Activated naive CD4-positive, alpha-beta T cell treated with anti-CD3 and anti-CD28 coated beads for 36 hours (primary cell): ENCODE results near the gene PLEKHH1. TPM values are rescaled to one million over a fixed set of nuclear protein-coding genes. Genes with fewer than 3 reads are reported as not detected.

Experiments
- CTCF ChIA-PET: fragments of 350-600 bp; sonication (Branson Sonifier 250); formaldehyde crosslinking; loops from one replicate; lab custom pipeline; 2021; ENCODE audit warnings: antibody characterized with exemption; lab: Charles Lee
- DNase-seq: peaks from one replicate; pipeline ENCODE4 v3.0.0-alpha.2; 2020
- H3K27ac Mint-ChIP-seq: one replicate; pipeline ENCODE4 v1.8.0; 2021; ENCODE audit warnings: mild to moderate bottlenecking, mixed read lengths
- H3K27me3 Mint-ChIP-seq: one replicate; pipeline ENCODE4 v1.8.0; 2021; ENCODE audit warnings: low read depth, mixed read lengths
- H3K36me3 Mint-ChIP-seq: one replicate; pipeline ENCODE4 v1.8.0; 2021; ENCODE audit warnings: low read depth, mixed read lengths
- H3K4me1 Mint-ChIP-seq: one replicate; pipeline ENCODE4 v1.8.0; 2021; ENCODE audit warnings: low read depth, mixed read lengths
- H3K4me3 Mint-ChIP-seq: one replicate; pipeline ENCODE4 v1.8.0; 2021; ENCODE audit warnings: mild to moderate bottlenecking, moderate library complexity, mixed read lengths
- H3K9me3 Mint-ChIP-seq: one replicate; pipeline ENCODE4 v1.8.0; 2021; ENCODE audit warnings: mixed read lengths
- intact Hi-C: fragments of 100-400 bp; cut with micrococcal nuclease; formaldehyde crosslinking; loops from one replicate; pipeline ENCODE4 v1.15.1; 2023
- total RNA-seq, 2 experiments: library from RNA; stranded (reverse); gene quantifications; one replicate each; pipeline ENCODE4 v1.2.3, GENCODE V29; 2021

The PLEKHH1 gene
- total RNA-seq = 1 to 10 TPM; 2.2 to 2.5 TPM

DNA sequence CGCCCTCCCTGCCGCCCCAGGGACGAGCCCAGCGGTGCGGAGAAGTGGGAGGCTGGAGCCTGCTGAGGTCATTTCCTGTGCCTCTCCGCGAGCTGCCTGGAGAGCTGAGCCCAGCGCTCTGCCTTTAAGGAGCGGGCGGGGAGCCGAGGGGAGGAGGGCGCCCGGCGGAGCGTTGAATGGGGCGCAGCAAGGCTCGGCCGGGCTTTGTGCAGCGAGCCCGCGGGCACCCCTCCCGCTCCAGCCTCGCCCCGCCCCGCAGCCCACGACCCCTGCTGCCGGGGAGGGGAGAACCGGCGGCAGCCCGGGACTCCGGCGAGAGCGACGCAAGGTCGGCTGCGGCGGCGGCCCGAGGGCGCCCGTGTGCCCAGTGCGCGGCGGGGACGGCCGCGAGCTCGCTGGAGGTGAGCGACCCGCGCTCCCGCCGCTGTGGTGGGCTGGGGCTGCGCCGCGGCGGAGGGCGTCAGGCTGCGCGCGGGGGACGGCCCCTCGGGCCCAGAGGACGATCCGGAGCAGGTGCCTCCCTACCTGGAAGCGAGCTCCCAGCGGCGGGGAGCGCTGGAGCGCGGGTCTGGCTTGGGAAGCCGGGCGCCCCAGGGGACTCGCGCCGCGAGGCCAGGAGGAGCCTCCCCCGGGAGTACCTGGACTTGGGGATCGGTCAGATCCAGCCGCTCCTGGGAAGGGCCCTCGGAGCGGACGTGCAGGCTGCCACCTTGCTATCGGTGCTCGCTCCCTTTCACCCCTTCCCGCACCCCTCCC lies at the start of gene PLEKHH1:
Gene PLEKHH1, plus strand, starts transcription at position 293 of the 756 bp plus-strand sequence. CDS start 8,578 bp downstream, outside the sequence.
- no peaks in the 10 kb centered on the region for H3K36me3 Mint-ChIP-seq
- H3K27ac Mint-ChIP-seq = no peak within 1 kb of the TSS
- H3K4me1 Mint-ChIP-seq = peaks cover 3% of the 10 kb centered on the region
- peaks cover 16% of the 10 kb centered on the region for H3K27me3 Mint-ChIP-seq
- H3K4me3 Mint-ChIP-seq = peak within 1 kb of the TSS; percentile 65
- no peaks in the 10 kb centered on the region for H3K9me3 Mint-ChIP-seq
- CTCF ChIA-PET = interaction anchor here (0.8 to 1.6 kb wide), 6 partner anchors 12 to 140 kb away, joined by 3 to 7 read pairs (median 4); no protein-coding TSS in a partner anchor
- DNase-seq = peak; percentile 76
- intact Hi-C loops = loop anchor here (1.0 to 5.0 kb wide), 2 partner anchors 49 to 176 kb away; partner anchors contain the start of gene ATP6V1D

DNA sequence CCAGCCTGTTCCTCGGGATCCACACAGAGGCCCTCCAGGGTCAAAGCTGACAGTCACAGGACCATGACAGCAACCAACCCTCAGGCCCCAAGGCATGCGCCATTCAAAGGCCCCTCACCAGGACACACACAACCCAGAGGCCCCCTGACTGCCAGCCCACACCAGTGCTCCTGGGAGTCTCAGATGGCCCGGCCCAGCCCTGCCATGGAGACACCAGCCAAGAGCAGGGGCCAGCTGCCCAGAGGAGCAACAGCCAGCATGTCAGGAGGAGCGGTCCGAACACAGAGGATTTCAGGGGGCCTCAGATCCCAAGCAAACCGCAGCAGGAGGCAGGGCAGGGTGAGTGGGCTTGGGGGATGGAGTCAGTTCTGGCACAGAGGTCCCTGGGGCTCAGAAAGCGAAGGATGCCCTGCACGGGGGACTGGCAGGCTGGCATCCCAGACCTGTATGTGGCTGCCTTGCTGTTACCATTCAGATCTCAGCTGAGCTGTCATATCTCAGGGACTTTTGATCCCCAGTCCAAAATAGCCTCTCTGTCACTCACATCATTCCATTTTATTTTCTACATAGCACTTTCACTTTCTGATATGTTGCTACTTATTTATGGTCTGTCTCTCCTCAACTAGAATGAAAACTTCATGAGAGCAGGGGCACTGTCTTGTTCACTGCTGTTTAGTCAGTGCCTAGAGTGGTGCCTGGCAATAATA lies 49.4 kb upstream of the PLEKHH1 start:
- intact Hi-C loops = loop anchor here (1.0 kb wide), 1 partner anchor 50 kb away; the partner anchor contains the start of gene PLEKHH1
- H3K27ac Mint-ChIP-seq = no peak overlapping the region
- H3K4me1 Mint-ChIP-seq = peaks cover 50% of the 10 kb centered on the region

DNA sequence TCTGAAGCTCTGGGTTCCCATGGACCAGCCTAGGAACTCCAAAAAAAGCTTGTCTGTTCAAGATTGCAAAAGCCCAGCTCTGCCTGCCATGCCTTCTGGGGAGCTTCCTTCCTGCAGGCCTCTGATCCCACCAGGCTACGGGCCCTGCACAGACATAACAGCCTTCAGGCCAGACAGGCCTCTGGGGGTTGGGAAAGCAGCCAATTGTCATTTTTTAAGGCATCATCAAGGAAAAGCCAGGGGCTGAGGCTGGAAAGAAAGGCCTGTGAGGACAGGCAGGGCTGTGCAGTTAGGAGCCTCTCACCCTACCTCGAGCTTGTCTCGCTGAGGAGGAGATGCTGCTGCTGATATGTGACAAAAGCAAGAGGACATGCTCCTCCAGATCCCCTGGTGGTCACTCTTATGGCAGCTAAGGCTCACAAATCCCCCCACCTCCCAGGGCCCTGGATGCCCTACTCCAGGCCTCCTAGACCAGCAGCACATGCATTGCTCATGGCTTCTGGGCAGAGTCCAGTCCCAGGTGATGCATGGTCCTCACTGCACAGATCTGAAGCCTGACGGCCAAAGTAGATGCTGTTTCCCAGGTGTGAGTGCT lies 47.5 kb upstream of the PLEKHH1 start:
- CTCF ChIA-PET = interaction anchor here (0.5 to 0.9 kb wide), 2 partner anchors 58 to 120 kb away, joined by 3 read pairs; no protein-coding TSS in a partner anchor
- intact Hi-C loops = no loop called here
- no peak overlapping the region for H3K27ac Mint-ChIP-seq
- H3K4me3 Mint-ChIP-seq = no peak overlapping the region
- H3K27me3 Mint-ChIP-seq = no peaks in the 10 kb centered on the region
- DNase-seq = no peak
- H3K36me3 Mint-ChIP-seq = peaks cover 8% of the 10 kb centered on the region
- H3K4me1 Mint-ChIP-seq = peaks cover 58% of the 10 kb centered on the region
- H3K9me3 Mint-ChIP-seq = no peaks in the 10 kb centered on the region

More for the DNA sequence above, 49.4 kb upstream of the PLEKHH1 start:
- Mint-ChIP-seq H3K36me3 (peaks cover 8% of the 10 kb centered on the region), H3K4me3 (no peak overlapping the region), H3K27me3 (no peaks in the 10 kb centered on the region), H3K9me3 (no peaks in the 10 kb centered on the region)
- DNase-seq = no peak
- CTCF ChIA-PET = no interaction called here

DNA sequence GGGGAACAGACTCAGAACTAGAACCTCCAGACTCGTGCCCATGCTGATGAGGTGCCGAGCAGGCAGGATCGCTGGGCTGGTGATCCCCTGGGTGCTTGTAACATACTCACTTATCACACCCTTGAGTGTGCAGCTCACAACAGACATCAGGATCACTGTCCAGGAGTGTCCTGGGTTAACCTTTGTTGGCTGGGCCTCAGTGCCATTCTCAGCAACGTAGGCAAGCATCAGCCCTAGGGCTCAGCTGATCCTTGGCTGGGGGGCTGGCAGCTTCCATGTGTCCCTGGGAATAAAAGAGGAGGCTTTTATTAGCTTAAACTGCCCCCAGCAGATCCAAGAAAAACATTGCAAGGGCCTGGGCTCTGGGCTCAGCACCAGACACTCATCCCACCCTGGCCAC lies 46.2 kb upstream of the PLEKHH1 start:
- no peak overlapping the region for H3K27ac Mint-ChIP-seq
- H3K4me3 Mint-ChIP-seq = no peak overlapping the region
- H3K9me3 Mint-ChIP-seq = no peaks in the 10 kb centered on the region
- peaks cover 8% of the 10 kb centered on the region for H3K36me3 Mint-ChIP-seq
- H3K4me1 Mint-ChIP-seq = peaks cover 50% of the 10 kb centered on the region
- intact Hi-C loops = no loop called here
- CTCF ChIA-PET = interaction anchor here (0.7 to 1.9 kb wide), 3 partner anchors 27 to 84 kb away, joined by 3 to 7 read pairs (median 4); no protein-coding TSS in a partner anchor
- no peak for DNase-seq
- no peaks in the 10 kb centered on the region for H3K27me3 Mint-ChIP-seq

DNA sequence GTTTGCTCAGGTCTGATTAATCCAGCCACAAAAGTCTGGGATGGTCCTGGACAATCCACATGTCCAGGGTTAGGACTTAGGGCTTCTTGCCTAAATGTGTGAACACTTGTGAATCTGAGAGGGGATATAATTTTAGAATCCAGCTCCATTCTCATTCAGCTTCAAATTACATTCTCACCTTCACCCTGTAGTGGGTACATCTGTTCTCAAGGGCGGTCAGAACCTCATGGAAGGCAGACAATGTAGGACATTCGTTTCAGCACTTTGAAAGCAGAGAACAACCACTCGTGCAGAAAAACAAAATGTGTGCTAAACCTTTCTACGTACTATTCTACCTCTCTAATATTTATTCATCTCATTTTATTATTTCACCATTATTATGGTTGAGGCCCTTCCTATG lies 45.8 kb upstream of the PLEKHH1 start:
- Mint-ChIP-seq H3K27me3 (no peaks in the 10 kb centered on the region), H3K9me3 (no peaks in the 10 kb centered on the region), H3K4me1 (peaks cover 50% of the 10 kb centered on the region), H3K27ac (no peak overlapping the region), H3K36me3 (peaks cover 8% of the 10 kb centered on the region), H3K4me3 (no peak overlapping the region)
- CTCF ChIA-PET = interaction anchor here (1.0 to 1.9 kb wide), 5 partner anchors 22 to 84 kb away, joined by 3 to 7 read pairs (median 4); no protein-coding TSS in a partner anchor
- intact Hi-C loops = no loop called here
- no peak for DNase-seq

DNA sequence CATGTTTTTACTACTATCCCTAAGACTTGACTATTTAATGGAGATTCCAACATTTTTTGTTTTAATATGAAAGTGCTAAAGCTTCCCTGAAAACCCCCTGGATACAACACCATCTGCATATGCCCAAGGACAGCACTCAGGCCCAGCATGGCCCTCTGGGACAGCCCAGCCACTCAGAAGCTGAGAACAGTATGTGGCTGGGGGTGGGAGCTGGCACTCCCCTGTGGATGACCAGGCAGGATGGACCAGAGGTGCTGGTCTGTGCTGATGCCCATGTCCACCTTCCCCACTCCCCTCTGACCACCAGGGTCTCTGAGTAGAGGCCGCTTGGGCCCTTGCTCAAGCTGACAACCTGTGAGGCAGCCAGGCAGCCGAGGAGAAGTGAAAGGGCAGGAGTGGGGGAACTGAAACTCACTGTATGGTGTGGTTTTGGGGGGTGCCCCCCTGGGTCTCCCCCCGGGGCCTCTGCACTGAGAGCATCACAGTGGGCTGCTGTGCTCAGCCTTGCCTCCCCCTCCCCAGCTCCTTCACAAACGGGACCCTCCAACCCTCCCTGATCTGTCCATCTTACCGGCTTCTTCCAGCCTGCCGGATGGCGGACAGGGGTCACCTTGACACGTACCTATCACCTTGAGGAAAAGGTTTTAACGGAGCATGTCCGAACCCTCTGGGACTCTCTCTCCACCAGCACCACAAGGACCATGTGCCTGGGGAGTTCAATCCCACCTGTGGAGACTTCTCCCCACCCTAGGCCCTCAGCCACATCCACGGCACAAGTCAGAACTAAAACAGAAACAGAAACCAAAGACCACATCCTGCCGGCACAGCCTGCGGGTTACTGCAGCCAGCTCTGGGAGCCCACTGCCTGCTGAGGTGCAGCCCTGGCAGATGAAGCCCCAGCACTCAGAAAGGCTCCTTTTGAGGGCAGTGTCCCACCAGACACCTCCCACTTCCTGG lies 44.9 kb upstream of the PLEKHH1 start, which contains the start of gene TMEM229B:
Gene TMEM229B, minus strand, starts transcription at position 785 of the 957 bp plus-strand sequence. CDS start 14,798 bp downstream, outside the sequence.
- Mint-ChIP-seq H3K27me3 (no peaks in the 10 kb centered on the region), H3K4me1 (peaks cover 50% of the 10 kb centered on the region), H3K9me3 (peaks cover 7% of the 10 kb centered on the region), H3K4me3 (peak within 1 kb of the TSS; percentile 79), H3K36me3 (peaks cover 14% of the 10 kb centered on the region), H3K27ac (peak within 1 kb of the TSS; percentile 92)
- CTCF ChIA-PET = interaction anchor here (0.6 to 1.9 kb wide), 6 partner anchors 20 to 83 kb away, joined by 3 to 7 read pairs (median 4); no protein-coding TSS in a partner anchor
- intact Hi-C loops = no loop called here
- peak; percentile 85 for DNase-seq

DNA sequence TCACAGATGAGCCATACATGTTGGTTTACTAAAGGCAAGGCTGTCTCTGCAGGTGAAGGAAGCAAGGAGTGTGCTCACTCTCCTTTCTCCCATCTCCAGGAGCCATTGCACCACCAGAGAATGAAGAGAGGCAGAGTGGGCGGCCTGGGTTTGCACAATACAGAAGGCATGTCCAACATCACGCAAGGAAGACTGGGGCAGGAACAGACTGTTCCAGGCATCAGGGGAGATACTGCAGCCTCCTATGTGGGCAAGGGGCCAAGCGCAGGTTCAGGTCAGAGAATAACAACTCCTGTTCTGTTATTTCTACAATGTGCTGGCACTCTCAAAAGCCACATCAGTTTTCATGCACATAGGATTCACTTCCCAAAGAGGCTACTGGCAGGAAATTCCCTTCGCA lies 42.9 kb upstream of the PLEKHH1 start:
- no peak overlapping the region for H3K4me3 Mint-ChIP-seq
- peaks cover 41% of the 10 kb centered on the region for H3K4me1 Mint-ChIP-seq
- peaks cover 15% of the 10 kb centered on the region for H3K36me3 Mint-ChIP-seq
- H3K27ac Mint-ChIP-seq = no peak overlapping the region
- CTCF ChIA-PET = no interaction called here
- H3K9me3 Mint-ChIP-seq = peaks cover 15% of the 10 kb centered on the region
- intact Hi-C loops = no loop called here
- no peak for DNase-seq
- no peaks in the 10 kb centered on the region for H3K27me3 Mint-ChIP-seq

DNA sequence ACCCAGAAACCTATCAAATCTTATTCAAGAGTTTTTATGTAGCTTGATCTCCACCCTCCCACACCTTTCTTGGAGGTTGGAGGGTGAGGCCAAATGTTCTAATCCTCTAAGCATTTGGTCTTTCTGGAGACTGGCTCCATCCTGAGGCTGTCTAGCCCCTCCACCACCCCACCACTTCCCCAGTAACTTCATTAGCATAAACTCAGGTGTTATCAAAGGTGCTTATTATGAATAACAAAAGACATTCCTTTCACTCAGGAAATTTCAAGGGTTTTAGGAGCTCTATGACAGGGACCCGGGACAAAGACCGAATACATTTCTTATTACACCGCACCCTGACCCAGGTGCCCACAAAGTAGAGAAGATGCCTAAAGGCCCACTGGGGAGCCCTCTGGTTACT lies 41.8 kb upstream of the PLEKHH1 start:
- Mint-ChIP-seq H3K4me1 (peaks cover 32% of the 10 kb centered on the region), H3K27me3 (no peaks in the 10 kb centered on the region), H3K36me3 (peaks cover 9% of the 10 kb centered on the region), H3K4me3 (no peak overlapping the region), H3K9me3 (peaks cover 15% of the 10 kb centered on the region), H3K27ac (no peak overlapping the region)
- intact Hi-C loops = no loop called here
- DNase-seq = no peak
- CTCF ChIA-PET = interaction anchor here (0.9 to 1.7 kb wide), 2 partner anchors 25 to 79 kb away, joined by 3 to 4 read pairs; no protein-coding TSS in a partner anchor

DNA sequence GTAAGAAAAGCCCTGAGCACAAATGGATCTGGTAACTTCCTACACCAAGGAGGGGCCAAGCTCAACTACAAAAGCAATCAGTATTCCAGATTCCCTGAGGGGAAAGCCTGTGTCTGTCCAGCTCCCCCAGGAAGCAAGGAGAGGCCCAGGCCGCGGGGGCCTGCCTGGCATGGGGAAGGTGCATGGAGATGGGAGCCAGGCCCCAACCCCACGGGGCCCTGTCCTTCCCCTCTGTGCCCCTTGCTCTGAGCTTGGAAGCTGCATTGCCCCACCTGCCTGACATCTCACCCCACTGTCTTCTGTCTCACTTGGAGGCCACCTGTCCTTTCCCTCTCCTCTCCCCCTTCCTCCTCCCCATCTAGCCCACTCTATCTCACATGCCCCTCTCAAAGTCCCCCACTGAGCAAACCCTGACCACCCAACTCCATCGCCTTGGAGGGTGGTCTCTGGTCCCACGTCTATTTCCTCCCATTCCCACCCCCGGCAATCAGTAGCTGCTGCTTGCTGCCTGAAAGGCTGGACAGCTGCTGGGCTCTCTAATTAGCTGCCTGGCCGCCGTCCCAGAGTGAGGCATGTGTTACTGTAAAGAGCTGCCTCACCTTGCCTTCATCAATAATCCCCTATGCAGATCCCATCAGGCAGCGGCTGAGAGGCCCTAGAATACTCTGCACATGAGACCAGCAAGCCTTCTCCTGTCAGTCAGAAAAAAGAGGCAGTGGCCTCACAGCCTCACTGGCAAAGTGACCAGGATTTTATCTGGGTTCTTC lies 41.2 kb upstream of the PLEKHH1 start:
- CTCF ChIA-PET = interaction anchor here (0.9 to 1.7 kb wide), 3 partner anchors 10 to 79 kb away, joined by 3 to 5 read pairs (median 4); no protein-coding TSS in a partner anchor
- H3K27me3 Mint-ChIP-seq = no peaks in the 10 kb centered on the region
- H3K36me3 Mint-ChIP-seq = peaks cover 7% of the 10 kb centered on the region
- H3K9me3 Mint-ChIP-seq = peaks cover 15% of the 10 kb centered on the region
- H3K27ac Mint-ChIP-seq = no peak overlapping the region
- DNase-seq = no peak
- no peak overlapping the region for H3K4me3 Mint-ChIP-seq
- H3K4me1 Mint-ChIP-seq = peaks cover 26% of the 10 kb centered on the region
- intact Hi-C loops = no loop called here

DNA sequence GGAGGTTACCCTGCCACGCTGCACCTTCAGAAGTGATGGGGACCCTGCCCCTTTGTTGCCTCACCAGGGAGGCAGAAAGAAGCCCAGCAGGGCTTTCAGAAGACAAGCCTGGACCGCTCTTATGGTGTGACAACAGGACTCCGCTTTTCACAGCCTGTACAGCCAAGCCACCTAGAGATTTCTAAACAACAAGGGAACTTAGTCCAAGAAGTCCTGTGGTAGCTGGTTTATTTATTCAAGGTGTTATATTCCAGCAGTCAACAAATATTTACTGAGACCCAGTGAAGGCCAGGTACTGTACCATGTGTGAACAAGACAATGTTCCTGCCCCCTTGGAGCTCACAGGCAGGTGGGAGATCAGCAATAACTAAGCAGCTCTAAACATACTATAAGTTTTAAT lies 40.6 kb upstream of the PLEKHH1 start:
- H3K4me1 Mint-ChIP-seq = peaks cover 21% of the 10 kb centered on the region
- H3K4me3 Mint-ChIP-seq = no peak overlapping the region
- CTCF ChIA-PET = interaction anchor here (0.8 to 1.0 kb wide), 2 partner anchors 11 to 44 kb away, joined by 3 to 5 read pairs; no protein-coding TSS in a partner anchor
- peaks cover 7% of the 10 kb centered on the region for H3K36me3 Mint-ChIP-seq
- H3K9me3 Mint-ChIP-seq = peaks cover 15% of the 10 kb centered on the region
- no peak for DNase-seq
- no peak overlapping the region for H3K27ac Mint-ChIP-seq
- intact Hi-C loops = no loop called here
- H3K27me3 Mint-ChIP-seq = no peaks in the 10 kb centered on the region
